ENCODE results near the gene CPT1A. TPM values are rescaled to one million over a fixed set of nuclear protein-coding genes. Genes with fewer than 3 reads are reported as not detected.

The CPT1A gene
- total RNA-seq, 1 experiment from 2014 or later: 36.3 TPM

- no peak for DNase-seq
- BruUV-seq (replicated peaks): no TSS peak
- CTCF ChIA-PET: interaction anchor here (0.6 kb wide), 1 partner anchor 16 kb away, joined by 3 read pairs; no protein-coding TSS in a partner anchor
- H3K79me2 ChIP-seq (ENCODE audit: low read depth): no peaks in the 10 kb centered on the region
- no peak for TF ChIP-seq EZH2 (IDR thresholded peaks at IDR 0.05; ENCODE audit: low read depth)
- TF ChIP-seq CTCF (conservative IDR thresholded peaks at IDR 0.05): no peak
- no peak overlapping the region for H3K4me3 ChIP-seq
- no peaks in the 10 kb centered on the region for H3K36me3 ChIP-seq (ENCODE audit: low read depth)
- no peak overlapping the region for H3K4me2 ChIP-seq
- H4K20me1 ChIP-seq (ENCODE audit: insufficient read depth): peaks cover 12% of the 10 kb centered on the region
- POLR2A ChIA-PET (ENCODE audit: unreplicated experiment): no interaction called here
- no peak overlapping the region for H2AFZ ChIP-seq
- no peaks in the 10 kb centered on the region for H3K4me1 ChIP-seq (replicated peaks; ENCODE audit: insufficient read depth)
- H3K27ac ChIP-seq: no peak overlapping the region
- H3F3A ChIP-seq (ENCODE audit: insufficient read depth, low read depth): 0 out of 2 replicates have a peak, but pooled peaks cover 5% of the 10 kb centered on the region
- H3K27me3 ChIP-seq (ENCODE audit: insufficient read depth, low read depth): no peaks in the 10 kb centered on the region
- no peaks in the 10 kb centered on the region for H3K9me3 ChIP-seq (ENCODE audit: insufficient read depth, low read depth)
- H3K9me2 ChIP-seq (ENCODE audit: insufficient read depth): no peaks in the 10 kb centered on the region
- intact Hi-C loops (cut with micrococcal nuclease; ENCODE audit: unreplicated experiment): no loop called here
These were observed 22.4 kb downstream of the CPT1A start for GRCh38 chr11:68819362-68819761.

GRCh38 chr11:68818181-68818580, 23.5 kb downstream of the CPT1A start:
- Histone ChIP-seq H3K4me1 (replicated peaks; ENCODE audit: insufficient read depth) (no peaks in the 10 kb centered on the region), H3K9me3 (ENCODE audit: insufficient read depth, low read depth) (no peaks in the 10 kb centered on the region), H3F3A (ENCODE audit: insufficient read depth, low read depth) (0 out of 2 replicates have a peak, but pooled peaks cover 5% of the 10 kb centered on the region), H3K4me2 (no peak overlapping the region), H3K36me3 (ENCODE audit: low read depth) (no peaks in the 10 kb centered on the region), H4K20me1 (ENCODE audit: insufficient read depth) (peaks cover 12% of the 10 kb centered on the region), H3K9me2 (ENCODE audit: insufficient read depth) (no peaks in the 10 kb centered on the region), H3K79me2 (ENCODE audit: low read depth) (no peaks in the 10 kb centered on the region), H3K27ac (no peak overlapping the region), H3K4me3 (no peak overlapping the region), H3K27me3 (ENCODE audit: insufficient read depth, low read depth) (no peaks in the 10 kb centered on the region), H2AFZ (no peak overlapping the region)
- POLR2A ChIA-PET (ENCODE audit: unreplicated experiment): no interaction called here
- TF ChIP-seq EZH2 (IDR thresholded peaks at IDR 0.05; ENCODE audit: low read depth) (no peak), CTCF (conservative IDR thresholded peaks at IDR 0.05) (no peak)
- CTCF ChIA-PET: interaction anchor here (0.6 kb wide), 1 partner anchor 198 kb away, joined by 4 read pairs; no protein-coding TSS in a partner anchor
- intact Hi-C loops (cut with micrococcal nuclease; ENCODE audit: unreplicated experiment): no loop called here
- no TSS peak for BruUV-seq (replicated peaks)
- no peak for DNase-seq

- Histone ChIP-seq H2AFZ (no peak overlapping the region), H3K4me1 (replicated peaks; ENCODE audit: insufficient read depth) (no peaks in the 10 kb centered on the region), H3K27ac (no peak overlapping the region), H3F3A (ENCODE audit: insufficient read depth, low read depth) (0 out of 2 replicates have a peak, but pooled peaks cover 5% of the 10 kb centered on the region), H3K9me2 (ENCODE audit: insufficient read depth) (no peaks in the 10 kb centered on the region), H3K4me2 (no peak overlapping the region), H3K36me3 (ENCODE audit: low read depth) (no peaks in the 10 kb centered on the region), H3K4me3 (no peak overlapping the region), H3K9me3 (ENCODE audit: insufficient read depth, low read depth) (no peaks in the 10 kb centered on the region), H4K20me1 (ENCODE audit: insufficient read depth) (peaks cover 11% of the 10 kb centered on the region), H3K27me3 (ENCODE audit: insufficient read depth, low read depth) (no peaks in the 10 kb centered on the region), H3K79me2 (ENCODE audit: low read depth) (no peaks in the 10 kb centered on the region)
- ChIA-PET POLR2A (ENCODE audit: unreplicated experiment) (no interaction called here), CTCF (interaction anchor here (0.7 kb wide), 1 partner anchor 13 kb away, joined by 8 read pairs; no protein-coding TSS in a partner anchor)
- TF ChIP-seq CTCF (conservative IDR thresholded peaks at IDR 0.05): no peak
- intact Hi-C loops (cut with micrococcal nuclease; ENCODE audit: unreplicated experiment): no loop called here
- DNase-seq: no peak
- BruUV-seq (replicated peaks): no TSS peak
These were observed 24.2 kb downstream of the CPT1A start for GRCh38 chr11:68817554-68817953.

All from PC-9 (cell line).